Colon (tissue), 2 donors: ENCODE data around the gene DCAKD.
"Not testable (repeated sequence)": the region's sequence is repeated elsewhere in the genome, so short reads cannot be mapped to it uniquely, and the experiment has no call there.

Source experiments
- FAIRE-seq: peaks from 2 replicates; lab custom pipeline; 2012; peaks lifted over from hg19 to GRCh38; lab: Jason Lieb, UNC
- donor health status: control.
- donor health status: control.

Gene DCAKD

GRCh38 chr17:45063198-45063597 lies 11.8 kb upstream of the DCAKD start:
- no peak for FAIRE-seq

- no peak for FAIRE-seq
Measured at GRCh38 chr17:45061606-45062205, 10.3 kb upstream of the DCAKD start.

GRCh38 chr17:45060797-45061605 lies 9.6 kb upstream of the DCAKD start, which contains the start of gene NMT1:
Gene NMT1 (plus strand): TSS chr17:45061317. CDS start chr17:45061330, 13 bp downstream.
- FAIRE-seq: no peak

- FAIRE-seq: no peak
Measured at GRCh38 chr17:45060382-45060796, 9.0 kb upstream of the DCAKD start.

- no peak for FAIRE-seq
Measured at GRCh38 chr17:45052052-45052772, 780 bp upstream of the DCAKD start.

- not testable (repeated sequence) for FAIRE-seq
Measured at GRCh38 chr17:45051720-45052051, 254 bp upstream of the DCAKD start.

- no peak for FAIRE-seq
Measured at GRCh38 chr17:45050481-45051059, 862 bp downstream of the DCAKD start.

GRCh38 chr17:45048795-45049563 lies 2.5 kb downstream of the DCAKD start:
- FAIRE-seq: no peak

- no peak for FAIRE-seq
Measured at GRCh38 chr17:45046537-45047125, 4.8 kb downstream of the DCAKD start.

- no peak for FAIRE-seq
Measured at GRCh38 chr17:45043813-45044540, 7.5 kb downstream of the DCAKD start.

- FAIRE-seq: no peak
Measured at GRCh38 chr17:45042346-45043120, 8.9 kb downstream of the DCAKD start.

GRCh38 chr17:45040459-45040858 lies 11.0 kb downstream of the DCAKD start:
- no peak for FAIRE-seq

GRCh38 chr17:45038728-45039634 lies 12.5 kb downstream of the DCAKD start:
- no peak for FAIRE-seq

- FAIRE-seq: no peak
Measured at GRCh38 chr17:45036691-45037090, 14.7 kb downstream of the DCAKD start.

- FAIRE-seq: no peak
Measured at GRCh38 chr17:45035848-45036247, 15.6 kb downstream of the DCAKD start.

- FAIRE-seq: no peak
Measured at GRCh38 chr17:45034599-45034998, 16.8 kb downstream of the DCAKD start.

- no peak for FAIRE-seq
Measured at GRCh38 chr17:45032174-45032541, 19.3 kb downstream of the DCAKD start.

- FAIRE-seq: no peak
Measured at GRCh38 chr17:45031231-45032173, 19.9 kb downstream of the DCAKD start.
